ENCODE results near the gene TOX2.
A peak's percentile ranks its signal among the peaks of the same experiment; 100 is the strongest.

The TOX2 gene

GRCh38 chr20:43941476-43942200, 27.0 kb downstream of the TOX2 start:
- DNase-seq, result no peak

DNA sequence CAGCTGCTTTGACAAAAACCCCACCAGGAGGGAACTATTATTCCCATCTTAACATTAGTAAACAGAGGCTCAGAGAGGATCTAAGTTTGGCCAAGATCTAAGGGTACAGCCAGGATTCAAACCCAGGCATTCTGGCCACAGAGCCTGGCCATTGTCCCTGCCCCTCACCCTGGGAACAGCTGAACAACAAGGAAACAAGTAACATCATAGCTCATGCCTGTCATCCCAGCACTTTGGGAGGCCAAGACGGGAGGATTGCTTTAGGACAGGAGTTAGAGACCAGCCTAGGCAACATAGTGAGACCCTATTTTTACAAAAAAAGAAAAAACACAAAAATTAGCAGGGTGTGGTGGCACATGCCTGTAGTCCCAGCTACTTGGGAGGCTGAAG, 27.5 kb downstream of the TOX2 start:
- no peak for DNase-seq

GRCh38 chr20:43942667-43943285, 28.1 kb downstream of the TOX2 start:
- DNase-seq, result peak; percentile 42

- DNase-seq, result no peak
These were observed 29.1 kb downstream of the TOX2 start for GRCh38 chr20:43943725-43944124.

DNA sequence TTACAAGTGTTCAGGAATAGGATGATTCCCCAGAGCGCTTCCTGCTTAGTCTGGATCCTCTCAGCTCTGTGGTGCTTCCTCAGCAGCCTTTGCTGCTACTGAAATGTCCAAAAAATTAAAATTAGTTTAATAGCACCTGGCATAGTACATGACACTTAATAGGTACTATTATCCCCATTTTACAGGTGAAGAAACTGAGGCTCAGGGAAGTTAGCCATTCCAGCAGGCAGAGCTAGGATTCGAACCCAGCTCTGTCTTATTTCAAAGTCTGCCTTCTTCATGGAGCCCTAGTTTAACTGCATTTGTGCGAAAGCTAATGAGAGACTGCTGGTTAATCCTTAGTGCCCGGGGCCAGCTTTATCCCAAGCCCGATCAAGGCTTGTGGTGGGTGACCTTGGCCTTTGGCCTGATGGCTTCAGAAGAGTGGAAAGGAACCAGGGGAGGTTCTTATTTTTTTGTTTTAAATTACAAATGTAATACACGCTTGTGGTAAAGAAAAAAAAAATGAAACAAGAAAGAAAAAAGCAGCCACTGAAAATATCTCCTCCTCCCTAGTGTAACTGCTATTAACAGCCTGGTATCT, 30.1 kb downstream of the TOX2 start:
- no peak for DNase-seq

GRCh38 chr20:43945391-43946205, 30.9 kb downstream of the TOX2 start:
- DNase-seq, result no peak

DNA sequence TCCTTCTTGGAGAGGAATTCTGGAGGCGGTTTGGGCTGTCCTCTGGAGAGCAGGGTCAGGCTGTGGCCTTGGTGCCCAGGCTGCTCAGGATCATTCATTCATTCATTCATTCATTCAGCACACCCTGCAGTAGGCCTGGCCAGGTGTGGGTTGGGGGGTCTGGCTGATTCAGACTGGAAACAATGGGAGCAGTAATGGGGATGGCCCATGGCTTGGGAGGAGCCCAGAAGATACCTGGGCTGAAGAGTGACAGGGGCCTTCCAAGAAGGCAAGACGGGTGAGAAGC, 31.5 kb downstream of the TOX2 start:
- DNase-seq, result no peak

DNA sequence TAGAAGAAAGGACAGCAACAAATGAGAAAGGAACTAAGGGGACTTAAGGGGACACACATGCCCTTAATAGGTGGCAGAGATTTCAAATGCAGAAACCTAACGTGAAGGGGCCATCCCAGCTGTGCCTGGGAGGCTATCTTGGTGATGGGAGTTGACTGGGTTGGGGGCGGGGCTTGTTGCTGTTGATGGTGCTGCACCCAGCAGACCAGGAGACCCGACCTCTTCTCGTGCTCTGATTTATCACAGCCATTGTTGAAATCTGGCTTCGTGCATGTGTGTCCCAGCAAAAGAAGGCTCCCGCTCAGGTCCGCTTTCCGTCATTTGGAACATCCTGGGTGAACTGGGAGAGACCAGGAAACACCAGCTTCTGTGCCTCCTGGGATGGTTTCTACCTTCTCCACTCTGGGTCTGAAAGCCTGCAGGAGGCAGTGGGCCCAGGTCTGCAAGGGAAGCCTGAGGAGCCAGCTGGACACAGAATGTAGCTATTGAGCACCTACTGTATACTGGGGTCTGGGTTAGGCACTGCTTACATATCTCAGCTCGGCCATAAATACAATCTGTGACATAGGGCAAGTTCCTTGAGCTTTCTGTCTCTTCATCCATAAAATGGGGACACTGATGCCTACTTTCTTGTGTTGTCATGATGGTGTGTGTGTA, 32.1 kb downstream of the TOX2 start:
- no peak for DNase-seq

GRCh38 chr20:43947316-43947710, 32.7 kb downstream of the TOX2 start:
- no peak for DNase-seq

DNA sequence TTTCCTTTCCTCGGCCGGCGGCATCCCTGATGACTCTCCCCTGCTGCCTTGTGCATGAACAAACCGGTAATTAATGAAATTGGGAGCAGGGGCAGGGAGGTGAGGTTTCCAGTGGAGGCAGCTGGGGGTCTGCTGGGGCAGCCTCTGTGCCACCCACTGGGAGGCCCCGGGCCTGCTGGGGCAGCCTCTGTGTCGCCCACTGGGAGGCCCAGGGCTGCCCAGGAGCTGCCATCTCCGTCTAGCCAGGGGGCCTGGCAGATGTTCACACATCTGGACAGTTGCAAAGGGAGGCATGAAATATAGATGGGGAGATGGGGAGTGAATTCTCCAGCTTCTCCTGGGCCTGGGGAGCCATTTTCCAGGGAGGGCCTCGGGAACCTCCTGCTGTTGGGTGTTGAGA, 33.8 kb downstream of the TOX2 start:
- no peak for DNase-seq

DNA sequence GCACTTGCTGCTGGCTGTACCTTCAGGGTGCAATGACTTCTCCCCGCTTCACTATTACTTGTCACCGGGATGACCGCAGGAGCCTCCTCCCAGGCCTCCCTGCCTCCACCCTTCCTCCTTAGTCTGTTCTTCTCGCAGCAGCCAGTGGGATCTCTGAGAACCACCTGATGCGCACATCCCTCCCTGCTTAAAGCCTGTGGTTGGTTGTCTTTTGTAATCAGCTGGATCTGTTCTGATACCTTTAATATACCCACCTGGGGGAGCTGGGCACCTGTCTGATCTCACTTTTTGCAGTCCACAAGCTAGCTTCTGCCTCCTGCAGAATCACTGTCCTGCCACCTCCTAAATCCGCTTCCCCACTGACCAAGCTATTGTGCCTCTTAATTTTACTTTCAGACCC, 34.6 kb downstream of the TOX2 start:
- DNase-seq, result no peak

DNA sequence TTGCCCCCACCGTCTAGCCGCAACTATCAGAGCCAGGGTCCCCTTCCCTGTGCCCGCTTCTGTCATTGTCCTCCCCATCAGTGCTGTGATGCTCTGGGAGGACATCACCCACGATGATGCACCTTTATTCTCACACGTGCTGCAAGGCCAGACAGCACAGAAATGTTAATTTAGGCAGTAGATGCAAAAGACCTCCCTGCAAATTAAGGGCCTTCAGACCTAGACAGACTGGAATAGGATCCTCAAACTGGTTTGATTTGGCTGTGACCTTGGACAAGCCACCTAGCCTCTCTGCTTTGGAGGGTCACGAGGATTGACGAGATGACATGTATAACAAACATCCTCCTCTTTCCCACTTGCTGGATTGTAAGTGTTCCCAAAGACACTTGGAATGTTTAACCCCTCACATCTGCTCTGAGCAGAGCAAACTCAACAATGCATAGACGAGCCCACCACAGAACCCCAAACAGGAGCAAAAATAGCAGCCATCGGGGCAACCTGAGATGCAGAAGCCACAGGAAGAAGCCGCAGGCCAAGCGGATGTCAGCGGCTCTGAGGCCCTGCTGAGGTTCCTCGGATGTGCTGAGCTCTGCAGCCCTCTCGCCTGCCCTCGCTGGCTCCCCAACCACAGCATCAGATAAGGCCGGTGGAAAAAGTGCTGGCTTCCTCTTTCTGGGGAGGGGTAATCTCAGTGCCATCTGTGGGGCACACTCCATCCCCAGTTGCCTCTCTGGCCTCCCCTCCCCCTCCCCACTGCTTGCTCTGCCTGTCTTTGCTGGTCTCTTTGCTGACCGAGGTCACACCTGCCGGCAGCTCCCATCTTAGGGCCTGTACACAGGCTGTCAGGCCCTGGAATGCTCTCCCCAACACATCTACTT, 35.3 kb downstream of the TOX2 start:
- DNase-seq, result peak; percentile 73

- DNase-seq, result no peak
These were observed 39.4 kb downstream of the TOX2 start for GRCh38 chr20:43953919-43954592.

DNA sequence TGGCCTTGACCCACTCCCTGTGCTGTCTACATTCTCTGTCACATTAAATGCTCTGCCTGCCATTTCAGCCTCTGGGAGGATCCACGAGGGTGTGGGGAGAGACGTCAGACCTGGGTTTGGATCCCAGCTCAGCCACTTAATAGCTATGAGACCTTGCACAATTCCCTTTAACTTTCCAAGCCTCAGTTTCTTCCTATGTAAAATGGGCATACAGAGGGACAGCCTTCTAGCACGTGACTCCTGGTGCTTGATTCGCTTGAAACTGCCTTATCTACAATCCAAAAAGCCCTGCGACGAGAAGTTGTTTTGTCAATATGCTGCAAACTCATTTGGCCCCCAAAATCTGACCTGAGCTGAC, 40.0 kb downstream of the TOX2 start:
- DNase-seq, result no peak

DNA sequence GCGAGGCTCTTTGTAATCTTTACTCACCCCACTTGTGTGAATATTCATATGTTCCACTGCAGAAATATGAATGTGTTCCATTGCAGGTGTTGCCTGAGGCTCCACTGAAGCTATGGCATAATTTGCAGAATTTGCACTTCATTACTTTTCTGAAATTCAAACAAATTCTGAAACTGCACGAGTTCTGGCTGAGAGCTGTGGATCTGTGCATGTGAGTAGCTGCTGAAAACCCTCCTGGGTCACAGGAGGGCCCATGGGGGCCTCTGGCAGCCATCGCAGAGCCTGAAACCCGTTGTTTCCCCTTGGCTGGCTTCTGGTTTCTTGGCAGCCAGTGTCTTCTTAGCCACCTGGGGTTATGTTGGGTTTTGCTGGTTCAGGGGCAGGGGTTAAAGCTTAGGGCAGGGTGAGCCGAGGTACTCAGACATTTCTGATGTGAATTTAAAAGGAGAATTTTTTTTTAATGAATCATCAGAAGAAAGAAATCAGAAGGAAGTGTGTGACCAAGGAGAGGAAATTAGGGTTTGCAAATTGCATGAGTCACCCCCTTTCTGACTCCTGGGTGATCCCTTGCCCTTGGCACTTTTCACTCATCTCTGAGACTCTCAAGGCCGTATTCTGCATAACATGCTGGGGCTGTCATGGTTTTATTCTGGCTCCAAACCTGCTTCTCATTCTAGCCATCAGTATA, 40.6 kb downstream of the TOX2 start:
- DNase-seq, result peak; percentile 43

DNA sequence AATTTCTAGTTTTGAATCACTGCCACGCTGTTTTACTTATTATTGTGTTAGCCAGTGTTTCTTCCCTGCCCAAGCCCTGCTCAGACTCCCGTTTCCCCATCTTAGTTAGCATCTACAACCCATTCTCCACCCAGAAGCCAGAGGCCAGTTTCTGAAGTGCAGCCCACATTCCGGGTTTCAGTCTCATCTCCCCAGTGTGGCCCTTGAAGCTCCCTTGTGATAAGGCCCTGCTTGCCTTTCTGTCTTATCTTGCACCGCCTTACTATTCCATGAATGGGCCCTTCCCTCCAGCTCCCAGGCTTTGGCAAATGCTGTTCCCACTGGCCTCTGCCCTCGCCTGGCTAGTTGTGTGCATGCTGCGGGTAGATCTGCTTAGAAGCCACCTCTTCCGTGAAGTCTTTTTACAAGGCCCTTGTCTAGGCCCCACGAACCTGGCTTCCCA, 41.1 kb downstream of the TOX2 start:
- DNase-seq, result no peak

- DNase-seq, result no peak
These were observed 42.7 kb downstream of the TOX2 start for GRCh38 chr20:43957392-43957791.

DNA sequence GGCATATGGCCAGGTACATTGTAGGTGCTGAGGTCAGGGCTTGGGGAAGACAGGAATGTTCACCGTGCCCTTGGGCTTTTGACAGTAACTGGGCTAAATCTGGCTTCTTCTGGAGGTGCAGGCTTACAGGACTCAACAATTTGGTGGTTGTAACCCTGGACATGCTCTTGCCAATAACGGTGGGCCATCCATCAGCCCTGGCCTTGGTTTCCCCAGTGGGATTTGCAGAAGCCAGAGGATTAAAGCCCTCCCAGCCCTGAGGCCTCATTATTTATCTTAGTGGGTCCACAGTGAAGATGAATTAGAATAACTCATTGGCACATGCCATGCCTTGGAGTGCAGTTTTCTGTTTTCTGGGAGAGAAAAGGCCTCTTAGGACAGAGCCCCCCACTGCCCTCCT, 44.0 kb downstream of the TOX2 start:
- DNase-seq, result no peak

- DNase-seq, result peak; percentile 57
These were observed 44.6 kb downstream of the TOX2 start for GRCh38 chr20:43959079-43959919.

DNA sequence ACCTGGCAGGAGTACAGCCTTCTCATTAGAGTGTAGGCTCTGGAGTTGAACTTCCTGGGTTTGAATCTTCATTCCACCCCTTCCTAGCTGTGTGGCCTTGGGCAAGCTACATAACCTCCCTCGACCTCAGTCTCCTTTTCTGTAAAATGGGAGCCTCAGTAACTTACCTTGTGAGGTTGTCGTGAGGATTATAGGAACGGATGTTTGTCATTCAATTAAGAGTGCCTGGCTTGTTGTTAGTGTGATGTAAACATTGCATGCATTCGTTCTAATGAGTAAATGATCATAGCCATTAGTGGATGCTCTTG, 45.2 kb downstream of the TOX2 start:
- DNase-seq, result no peak

Data from CD4-positive, alpha-beta T cell treated with Interleukin-21 for 1 hour (primary cell).